OCI-LY7 (cell line): ENCODE data around the gene COL4A2. TPM values are rescaled to one million over a fixed set of nuclear protein-coding genes. Genes with fewer than 3 reads are reported as not detected.

ENCODE experiments used
- BruUV-seq: library from RNA; stranded (reverse); fragments of 400-500 nt; replicated peaks from 2 replicates; lab custom pipeline; 2021; lab: Mats Ljungman, UMichigan
- CTCF ChIA-PET: fragments of 300-600 bp; sonication (Branson Sonifier 250); formaldehyde crosslinking; loops from one replicate; lab custom pipeline; 2022; ENCODE audit warnings: antibody characterized with exemption; ENCODE audit not compliant: unreplicated experiment; lab: Charles Lee
- POLR2A ChIA-PET: fragments of 300-600 bp; sonication (Branson Sonifier 250); formaldehyde crosslinking; loops from one replicate; lab custom pipeline; 2022; ENCODE audit warnings: antibody characterized with exemption; lab: Charles Lee
- DNase-seq: peaks from one replicate; pipeline ENCODE4 v3.0.0-alpha.2; 2015; ENCODE audit warnings: low spot score
- H2AFZ ChIP-seq: fragments of 200-600 bp; sonication (generic), shearing (Covaris generic); 2 replicates; pipeline ENCODE4 v1.6.1; 2014; ENCODE audit warnings: mild to moderate bottlenecking, antibody characterized with exemption, low read length, moderate library complexity
- H3K27ac ChIP-seq: fragments of 200-600 bp; sonication (generic); 2 replicates; pipeline ENCODE4 v1.5.1; 2014; ENCODE audit warnings: mixed run types, low read depth, mild to moderate bottlenecking, moderate library complexity, low read length, inconsistent platforms; ENCODE audit not compliant: poor library complexity, severe bottlenecking
- H3K36me3 ChIP-seq: fragments of 200-600 bp; sonication (generic); 2 replicates; pipeline ENCODE4 v1.6.1; 2014; ENCODE audit warnings: mild to moderate bottlenecking, antibody characterized with exemption, low read length, moderate library complexity, mixed read lengths; ENCODE audit not compliant: insufficient read depth
- H3K4me1 ChIP-seq: fragments of 200-600 bp; sonication (generic); 2 replicates; pipeline ENCODE4 v1.5.1; 2014; ENCODE audit warnings: mild to moderate bottlenecking, low read length; ENCODE audit not compliant: insufficient read depth, poor library complexity, severe bottlenecking
- H3K4me2 ChIP-seq: fragments of 200-600 bp; sonication (generic); 2 replicates; pipeline ENCODE4 v1.6.1; 2014; ENCODE audit warnings: mild to moderate bottlenecking, low read length
- H3K4me3 ChIP-seq: fragments of 200-600 bp; sonication (generic); 2 replicates; pipeline ENCODE4 v1.5.1; 2014; ENCODE audit warnings: mild to moderate bottlenecking, low read depth, low read length; ENCODE audit not compliant: poor library complexity, severe bottlenecking
- H3K79me2 ChIP-seq: fragments of 200-600 bp; sonication (generic); 2 replicates; pipeline ENCODE4 v1.6.1; 2016; ENCODE audit warnings: low read depth, mild to moderate bottlenecking, low read length, moderate library complexity, mixed read lengths; ENCODE audit not compliant: insufficient read depth
- H3K9me2 ChIP-seq: fragments of 200-600 bp; sonication (generic); 2 replicates; pipeline ENCODE4 v1.6.1; 2016; ENCODE audit warnings: mild to moderate bottlenecking, low read length, mixed read lengths; ENCODE audit not compliant: insufficient read depth
- H3K9me3 ChIP-seq: fragments of 200-600 bp; sonication (generic); 2 replicates; pipeline ENCODE4 v1.6.1; 2014; ENCODE audit warnings: mild to moderate bottlenecking, mixed run types, low read length, mixed read lengths
- H4K20me1 ChIP-seq: fragments of 200-600 bp; sonication (generic); 2 replicates; pipeline ENCODE4 v1.6.1; 2014; ENCODE audit warnings: mild to moderate bottlenecking, antibody characterized with exemption, low read length, moderate library complexity, mixed read lengths; ENCODE audit not compliant: insufficient read depth
- CTCF ChIP-seq: fragments of 200-600 bp; sonication (generic); conservative IDR thresholded peaks from 2 replicates; pipeline ENCODE4 v1.5.1; 2014; ENCODE audit warnings: mild to moderate bottlenecking, antibody characterized with exemption, low read length, moderate library complexity, mixed read lengths
- EZH2phosphoT487 ChIP-seq: fragments of 200-600 bp; sonication (generic); IDR thresholded peaks from 2 replicates; pipeline ENCODE4 v1.6.1; 2018; ENCODE audit warnings: low read depth, borderline replicate concordance, mild to moderate bottlenecking, mixed run types, antibody characterized with exemption, low read length, moderate library complexity, mixed read lengths
- intact Hi-C: fragments of 100-400 bp; cut with micrococcal nuclease; formaldehyde crosslinking; loops from one replicate; pipeline ENCODE4 v1.10.0; 2022; ENCODE audit not compliant: unreplicated experiment
- total RNA-seq, 2 experiments: library from RNA; depleted of rRNA in 1 of 2; stranded (reverse); fragments of >200 nt in 1 of 2; shearing (Covaris generic) in 1 of 2; gene quantifications; 2 replicates each; pipeline ENCODE4 v1.2.3, GENCODE V29; 2014 to 2022

COL4A2 gene
- total RNA-seq, 2 experiments from 2014 or later = 0.34 TPM; not detected in 1

DNA sequence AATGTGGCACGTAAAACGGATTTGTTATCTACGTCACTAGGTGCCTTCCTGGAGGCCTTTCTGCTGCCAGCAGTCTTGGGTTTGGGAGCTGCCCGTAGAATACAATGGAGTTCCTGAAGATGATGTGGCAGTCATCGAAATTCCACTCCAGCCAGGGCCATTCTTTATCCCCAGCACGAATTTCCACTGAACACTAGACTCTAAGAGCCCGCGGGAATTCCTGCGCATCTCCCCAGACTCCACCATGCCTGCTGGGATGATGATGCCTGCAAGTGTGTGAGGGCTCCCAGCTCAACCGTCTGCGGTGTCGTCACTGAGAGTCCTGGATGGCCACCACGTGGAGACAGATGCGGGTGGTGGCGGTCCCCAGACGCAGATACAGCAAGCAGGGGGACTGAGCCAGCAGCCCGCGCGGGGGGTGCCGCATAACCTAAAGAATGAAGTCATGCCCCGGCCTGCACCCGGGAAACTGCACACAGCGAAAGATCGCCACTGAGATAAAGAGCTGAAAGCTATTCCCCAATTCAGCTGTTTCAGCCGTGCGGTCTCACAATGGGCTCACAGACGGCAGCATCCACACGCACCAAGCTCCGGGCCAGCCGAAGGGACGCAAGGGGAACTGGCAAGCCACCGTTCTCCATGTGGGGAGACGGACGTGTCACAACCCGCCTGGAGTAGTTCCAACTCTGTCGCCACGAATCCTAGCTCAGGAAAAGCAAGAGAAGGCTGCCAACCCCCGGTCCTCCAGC lies 41.2 kb upstream of the COL4A2 start:
- no peak overlapping the region for H3K27ac ChIP-seq
- H3K9me2 ChIP-seq = no peaks in the 10 kb centered on the region
- H3K4me3 ChIP-seq = no peak overlapping the region
- H3K4me2 ChIP-seq = no peak overlapping the region
- ChIA-PET CTCF (no interaction called here), POLR2A (no interaction called here)
- H4K20me1 ChIP-seq = no peaks in the 10 kb centered on the region
- BruUV-seq = no TSS peak
- TF ChIP-seq CTCF (no peak), EZH2phosphoT487 (no peak)
- H3K4me1 ChIP-seq = no peaks in the 10 kb centered on the region
- no peak for DNase-seq
- H3K9me3 ChIP-seq = no peaks in the 10 kb centered on the region
- no peaks in the 10 kb centered on the region for H3K36me3 ChIP-seq
- no peak overlapping the region for H2AFZ ChIP-seq
- no peaks in the 10 kb centered on the region for H3K79me2 ChIP-seq
- intact Hi-C loops = no loop called here

- Histone ChIP-seq H3K4me1 (no peaks in the 10 kb centered on the region), H3K79me2 (no peaks in the 10 kb centered on the region), H3K9me3 (no peaks in the 10 kb centered on the region), H3K4me3 (no peak overlapping the region), H2AFZ (no peak overlapping the region), H4K20me1 (no peaks in the 10 kb centered on the region), H3K4me2 (no peak overlapping the region), H3K36me3 (no peaks in the 10 kb centered on the region), H3K27ac (no peak overlapping the region), H3K9me2 (no peaks in the 10 kb centered on the region)
- TF ChIP-seq CTCF (no peak), EZH2phosphoT487 (no peak)
- POLR2A ChIA-PET = no interaction called here
- intact Hi-C loops = no loop called here
- CTCF ChIA-PET = no interaction called here
- no peak for DNase-seq
- no TSS peak for BruUV-seq
Measured at GRCh38 chr13:110266431-110266809, 40.7 kb upstream of the COL4A2 start.

DNA sequence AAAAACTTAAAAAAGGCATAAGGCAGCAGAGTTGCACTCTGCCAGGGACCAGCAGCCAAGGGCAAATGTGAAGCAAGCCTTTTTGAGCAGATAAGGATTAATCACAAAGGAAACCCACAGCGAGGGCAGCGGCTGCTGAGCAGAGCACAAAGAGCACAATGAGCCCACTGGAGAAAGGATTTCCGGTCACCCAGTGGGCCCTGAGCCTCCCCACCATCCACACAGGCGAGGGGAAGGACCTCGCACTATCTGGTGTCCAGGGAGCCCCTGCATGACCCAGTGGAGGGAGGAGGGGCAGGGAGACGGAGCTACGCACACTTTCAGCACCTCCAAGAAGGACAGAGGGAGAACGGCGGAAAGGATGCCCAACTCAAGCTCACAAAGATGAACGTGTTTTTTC lies 40.1 kb upstream of the COL4A2 start:
- intact Hi-C loops = no loop called here
- no peak overlapping the region for H3K27ac ChIP-seq
- H4K20me1 ChIP-seq = no peaks in the 10 kb centered on the region
- no peak overlapping the region for H3K4me2 ChIP-seq
- no peak for DNase-seq
- no peaks in the 10 kb centered on the region for H3K9me3 ChIP-seq
- TF ChIP-seq CTCF (no peak), EZH2phosphoT487 (no peak)
- H3K4me1 ChIP-seq = no peaks in the 10 kb centered on the region
- no TSS peak for BruUV-seq
- no peaks in the 10 kb centered on the region for H3K79me2 ChIP-seq
- H3K4me3 ChIP-seq = no peak overlapping the region
- CTCF ChIA-PET = no interaction called here
- POLR2A ChIA-PET = no interaction called here
- no peaks in the 10 kb centered on the region for H3K36me3 ChIP-seq
- H2AFZ ChIP-seq = no peak overlapping the region
- no peaks in the 10 kb centered on the region for H3K9me2 ChIP-seq
